Thoracic aorta (tissue), 2 donors: ENCODE results near the gene PLAC8L1. TPM values are rescaled to one million over a fixed set of nuclear protein-coding genes. Genes with fewer than 3 reads are reported as not detected.
"Not testable (repeated sequence)": the region's sequence is repeated elsewhere in the genome, so short reads cannot be mapped to it uniquely, and the experiment has no call there.

ENCODE experiments used
- ATAC-seq: fragments of 150-250 bp; one replicate; pipeline ENCODE4 v1.8.0; 2017; ENCODE audit warnings: low read depth; ENCODE audit not compliant: insufficient number of reproducible peaks, low FRiP score
- DNase-seq: peaks from one replicate; pipeline ENCODE4 v3.0.0-alpha.2; 2020; ENCODE audit warnings: low spot score
- H3K27ac ChIP-seq, 2 donors: fragments of 200-600 bp; sonication (generic); 1 replicate in 1 of 2; 2 replicates in 1 of 2; pipeline ENCODE4 v1.5.1; 2016; ENCODE audit warnings: mild to moderate bottlenecking in 2 of 2, moderate library complexity in 2 of 2
- H3K27me3 ChIP-seq: fragments of 200-600 bp; sonication (generic); replicated peaks from 2 replicates; pipeline ENCODE4 v1.6.0; 2016; ENCODE audit warnings: mild to moderate bottlenecking; ENCODE audit not compliant: insufficient read depth
- H3K36me3 ChIP-seq: fragments of 200-600 bp; sonication (generic); one replicate; pipeline ENCODE4 v1.5.1; 2016
- H3K4me1 ChIP-seq, 2 donors: fragments of 200-600 bp; sonication (generic); 1 replicate in 1 of 2; 2 replicates in 1 of 2; pipeline versions ENCODE4 v1.5.1 to v1.6.0; 2016; ENCODE audit warnings: low read depth in 2 of 2, mild to moderate bottlenecking in 1 of 2; ENCODE audit not compliant: control insufficient read depth in 1 of 2
- H3K4me3 ChIP-seq: fragments of 200-600 bp; sonication (generic); 2 replicates; pipeline ENCODE4 v1.5.1; 2016; ENCODE audit warnings: mild to moderate bottlenecking
- H3K9me3 ChIP-seq: fragments of 200-600 bp; sonication (generic); 2 replicates; pipeline ENCODE4 v1.5.1; 2016
- total RNA-seq, 2 donors: library from RNA; depleted of rRNA; stranded (reverse); fragments of >200 nt; gene quantifications; one replicate each; pipeline versions ENCODE4 v1.1.0 to v1.2.3, GENCODE V29; 2016
- TF ChIP-seq, protein P1 (sequence below): fragments of 200-600 bp; sonication (generic); IDR thresholded peaks from one replicate; pipeline ENCODE4 v1.5.1; 2019; ENCODE audit warnings: antibody characterized with exemption

PLAC8L1 gene
- total RNA-seq, 2 donors from 2014 or later, result not detected

DNA sequence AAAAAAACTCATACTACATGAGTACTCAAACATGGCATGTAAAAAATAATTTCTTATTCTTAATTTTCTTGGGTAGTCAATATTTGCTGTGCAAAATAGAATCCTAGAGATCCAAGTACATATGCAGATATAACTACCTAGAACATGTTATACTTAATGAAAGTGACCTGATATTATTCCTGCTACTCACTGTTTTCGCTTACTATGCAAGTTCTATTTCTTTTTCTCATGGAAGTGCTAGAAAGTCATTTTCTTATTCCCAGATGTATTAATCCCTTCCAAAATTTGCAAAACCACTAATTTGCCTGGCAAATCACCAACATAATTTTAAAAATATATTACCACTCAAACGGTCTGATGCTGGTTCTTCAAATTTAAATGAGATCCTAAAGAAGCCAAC, 19.2 kb upstream of the PLAC8L1 start:
- H3K9me3 ChIP-seq, result no peaks in the 10 kb centered on the region
- TF ChIP-seq, protein P1, sequence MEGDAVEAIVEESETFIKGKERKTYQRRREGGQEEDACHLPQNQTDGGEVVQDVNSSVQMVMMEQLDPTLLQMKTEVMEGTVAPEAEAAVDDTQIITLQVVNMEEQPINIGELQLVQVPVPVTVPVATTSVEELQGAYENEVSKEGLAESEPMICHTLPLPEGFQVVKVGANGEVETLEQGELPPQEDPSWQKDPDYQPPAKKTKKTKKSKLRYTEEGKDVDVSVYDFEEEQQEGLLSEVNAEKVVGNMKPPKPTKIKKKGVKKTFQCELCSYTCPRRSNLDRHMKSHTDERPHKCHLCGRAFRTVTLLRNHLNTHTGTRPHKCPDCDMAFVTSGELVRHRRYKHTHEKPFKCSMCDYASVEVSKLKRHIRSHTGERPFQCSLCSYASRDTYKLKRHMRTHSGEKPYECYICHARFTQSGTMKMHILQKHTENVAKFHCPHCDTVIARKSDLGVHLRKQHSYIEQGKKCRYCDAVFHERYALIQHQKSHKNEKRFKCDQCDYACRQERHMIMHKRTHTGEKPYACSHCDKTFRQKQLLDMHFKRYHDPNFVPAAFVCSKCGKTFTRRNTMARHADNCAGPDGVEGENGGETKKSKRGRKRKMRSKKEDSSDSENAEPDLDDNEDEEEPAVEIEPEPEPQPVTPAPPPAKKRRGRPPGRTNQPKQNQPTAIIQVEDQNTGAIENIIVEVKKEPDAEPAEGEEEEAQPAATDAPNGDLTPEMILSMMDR, result no peak
- no peaks in the 10 kb centered on the region for H3K4me1 ChIP-seq
- no peak overlapping the region for H3K27ac ChIP-seq
- no peak overlapping the region for H3K4me3 ChIP-seq
- H3K36me3 ChIP-seq, result peaks cover 40% of the 10 kb centered on the region
- DNase-seq (no peak), ATAC-seq (no peak)
- no peaks in the 10 kb centered on the region for H3K27me3 ChIP-seq

DNA sequence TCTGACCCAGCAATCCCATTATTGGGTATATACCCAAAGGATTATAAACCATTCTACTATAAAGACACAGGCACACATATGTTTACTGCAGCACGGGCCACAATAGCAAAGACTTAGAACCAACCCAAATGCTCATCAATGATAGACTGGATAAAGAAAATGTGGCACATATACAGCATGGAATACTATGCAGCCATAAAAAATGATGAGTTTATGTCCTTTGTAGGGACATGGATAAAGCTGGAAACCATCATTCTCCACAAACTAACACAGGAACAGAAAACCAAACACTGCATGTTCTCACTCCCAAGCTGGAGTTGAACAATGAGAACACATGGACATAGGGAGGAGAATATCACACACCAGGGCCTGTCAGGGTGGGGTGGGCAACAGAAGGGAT, 16.1 kb upstream of the PLAC8L1 start:
- not testable (repeated sequence) for H3K4me1 ChIP-seq, H3K9me3 ChIP-seq, H3K27me3 ChIP-seq, H3K4me3 ChIP-seq, ATAC-seq, H3K27ac ChIP-seq, DNase-seq
- H3K36me3 ChIP-seq, result peaks cover 28% of the 10 kb centered on the region

DNA sequence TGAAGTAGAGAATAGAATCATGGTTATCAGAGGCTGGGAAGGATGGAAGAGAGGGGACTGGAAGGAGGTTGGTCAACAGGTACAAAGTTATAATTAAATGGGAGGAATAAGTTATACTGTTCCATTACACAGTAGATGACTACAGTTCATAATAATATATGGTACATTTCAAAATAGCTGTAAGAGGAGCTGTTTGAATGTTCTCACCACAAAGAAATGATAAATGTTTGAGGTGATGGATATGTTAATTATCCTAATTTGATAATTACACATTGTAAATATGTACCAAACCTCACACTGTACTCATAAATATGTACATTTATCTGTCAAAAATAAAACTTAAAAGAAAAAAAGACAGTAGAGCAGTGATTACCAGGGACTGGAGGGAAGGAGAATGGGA, 12.9 kb upstream of the PLAC8L1 start:
- H3K9me3 ChIP-seq, result no peaks in the 10 kb centered on the region
- peaks cover 28% of the 10 kb centered on the region for H3K36me3 ChIP-seq
- ATAC-seq (no peak), DNase-seq (no peak)
- TF ChIP-seq, protein P1, result no peak
- H3K27me3 ChIP-seq, result no peaks in the 10 kb centered on the region
- no peaks in the 10 kb centered on the region for H3K4me1 ChIP-seq
- no peak overlapping the region for H3K27ac ChIP-seq
- H3K4me3 ChIP-seq, result no peak overlapping the region

DNA sequence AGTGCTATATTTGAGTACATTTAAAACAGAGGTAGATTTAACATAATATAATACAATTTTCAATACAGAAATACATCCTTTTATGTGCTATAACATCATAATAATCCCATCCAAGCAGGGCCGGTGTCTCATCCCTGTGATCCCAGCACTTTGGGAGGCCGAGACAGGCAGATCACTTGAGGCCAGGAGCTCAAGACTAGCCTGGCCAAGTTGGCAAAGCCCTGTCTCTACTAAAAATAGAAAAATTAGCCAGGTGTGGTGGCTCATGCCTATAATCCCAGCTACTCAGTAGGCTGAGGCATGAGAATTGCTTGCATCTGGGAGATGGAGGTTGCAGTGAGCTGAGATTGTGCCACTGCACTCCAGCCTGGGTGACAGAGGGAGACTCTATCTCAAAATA, 11.8 kb upstream of the PLAC8L1 start:
- not testable (repeated sequence) for ATAC-seq, H3K27ac ChIP-seq, H3K4me3 ChIP-seq, H3K4me1 ChIP-seq, DNase-seq, H3K9me3 ChIP-seq, H3K27me3 ChIP-seq
- peaks cover 33% of the 10 kb centered on the region for H3K36me3 ChIP-seq

DNA sequence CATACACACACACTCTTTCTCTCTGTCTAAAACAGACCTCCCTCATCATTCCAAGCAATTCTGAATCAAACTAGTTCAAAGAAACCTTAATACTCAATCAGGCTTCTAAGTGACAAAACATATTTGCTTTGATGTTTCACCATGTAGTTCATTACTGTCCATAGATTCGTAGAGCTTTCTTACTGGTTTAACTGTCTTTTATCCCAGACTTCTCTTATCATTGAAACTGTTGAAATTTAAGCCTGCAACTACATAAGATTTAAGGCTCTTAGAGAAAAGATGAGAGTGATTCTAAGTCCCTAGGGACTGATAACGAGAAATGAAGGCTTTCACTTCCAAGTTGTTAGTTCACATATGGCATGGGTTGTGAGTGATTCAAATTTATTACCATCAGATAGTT, 11.0 kb upstream of the PLAC8L1 start:
- TF ChIP-seq, protein P1, result no peak

DNA sequence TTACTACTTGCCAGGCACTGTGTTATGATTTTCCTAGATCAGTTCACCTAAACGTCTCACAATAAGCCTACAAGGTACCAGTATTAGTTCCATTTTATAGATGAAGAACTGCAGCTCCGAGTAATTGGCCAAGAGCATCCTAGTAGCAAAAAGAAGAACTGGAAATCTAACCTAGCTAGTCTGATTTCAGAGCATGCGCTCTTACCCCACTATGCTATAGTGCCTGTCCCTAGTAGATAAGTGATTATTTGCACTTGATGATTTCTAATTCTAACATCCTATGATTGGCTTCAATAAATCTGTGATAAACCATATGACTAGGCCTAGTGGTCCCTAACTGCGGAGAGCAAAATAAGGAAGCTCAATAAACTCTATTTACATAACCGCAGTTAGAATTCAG, 7.1 kb upstream of the PLAC8L1 start:
- H3K9me3 ChIP-seq, result no peaks in the 10 kb centered on the region
- DNase-seq (no peak), ATAC-seq (no peak)
- no peak overlapping the region for H3K27ac ChIP-seq
- H3K27me3 ChIP-seq, result no peaks in the 10 kb centered on the region
- peaks cover 12% of the 10 kb centered on the region for H3K36me3 ChIP-seq
- no peak overlapping the region for H3K4me3 ChIP-seq
- no peaks in the 10 kb centered on the region for H3K4me1 ChIP-seq
- TF ChIP-seq, protein P1, result no peak

More for the DNA sequence above, 11.0 kb upstream of the PLAC8L1 start:
- ATAC-seq, result no peak
- Histone ChIP-seq H3K4me3 (no peak overlapping the region), H3K27ac (no peak overlapping the region), H3K27me3 (no peaks in the 10 kb centered on the region), H3K4me1 (no peaks in the 10 kb centered on the region), H3K36me3 (peaks cover 26% of the 10 kb centered on the region), H3K9me3 (no peaks in the 10 kb centered on the region)
- no peak for DNase-seq
